T-helper 1 cell treated with Interleukin-12 subunit alpha and Interleukin-12 subunit beta and Interleukin-4 antibody, amounts not matched to agents 30 ng/mL and 1 ng/mL, for 36 hours (primary cell): ENCODE measurements around the gene SMPD4. TPM values are rescaled to one million over a fixed set of nuclear protein-coding genes. Genes with fewer than 3 reads are reported as not detected.
"Not testable (repeated sequence)": the region's sequence is repeated elsewhere in the genome, so short reads cannot be mapped to it uniquely, and the experiment has no call there.

ENCODE experiments used
- intact Hi-C: fragments of 100-400 bp; cut with micrococcal nuclease; formaldehyde crosslinking; loops from one replicate; pipeline ENCODE4 v1.15.1; 2024
- total RNA-seq: library from RNA; stranded (reverse); gene quantifications from 2 replicates; pipeline ENCODE4 v1.2.3, GENCODE V29; 2022

Gene SMPD4
- total RNA-seq, 1 donor from 2014 or later = 70.9 TPM

DNA sequence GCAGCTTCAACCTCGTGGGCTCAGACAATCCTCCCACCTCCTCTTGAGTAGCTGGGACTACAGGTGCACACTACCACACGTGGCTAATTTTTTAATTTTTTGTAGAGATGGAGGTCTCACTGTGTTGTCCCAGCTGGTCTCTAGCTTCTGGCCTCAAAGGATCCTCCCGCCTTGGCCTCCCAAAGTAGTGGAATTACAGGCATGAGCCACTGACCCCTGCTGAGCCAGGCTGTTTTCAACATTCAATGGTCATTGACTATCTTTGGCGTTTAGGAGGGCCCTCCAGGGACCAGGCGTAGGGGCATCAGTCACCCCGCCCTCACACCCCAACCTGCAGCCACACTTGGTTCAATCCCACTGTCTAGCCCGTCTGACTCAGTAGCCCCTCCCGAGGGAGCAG is 5.9 kb upstream of the SMPD4 start:
- intact Hi-C loops = no loop called here

DNA sequence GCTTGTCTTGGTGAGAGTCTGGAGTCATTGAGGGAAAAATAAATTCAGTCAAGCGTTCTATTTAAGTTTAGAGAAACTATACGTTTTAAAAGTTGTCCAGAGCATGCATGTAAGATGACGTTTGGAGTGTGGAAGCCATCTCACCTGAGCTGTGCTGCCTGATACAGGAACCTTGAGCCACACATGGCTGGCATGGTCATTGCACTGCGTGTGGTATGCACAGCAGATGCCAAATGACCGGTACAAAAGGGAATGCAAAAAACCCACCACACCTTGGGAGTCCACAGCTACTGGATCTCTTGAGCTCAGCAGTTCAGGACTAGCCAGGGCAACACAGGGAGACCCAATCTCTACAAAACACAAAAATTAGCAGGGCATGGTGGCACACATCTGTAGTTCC is 5.0 kb upstream of the SMPD4 start:
- intact Hi-C loops = no loop called here

DNA sequence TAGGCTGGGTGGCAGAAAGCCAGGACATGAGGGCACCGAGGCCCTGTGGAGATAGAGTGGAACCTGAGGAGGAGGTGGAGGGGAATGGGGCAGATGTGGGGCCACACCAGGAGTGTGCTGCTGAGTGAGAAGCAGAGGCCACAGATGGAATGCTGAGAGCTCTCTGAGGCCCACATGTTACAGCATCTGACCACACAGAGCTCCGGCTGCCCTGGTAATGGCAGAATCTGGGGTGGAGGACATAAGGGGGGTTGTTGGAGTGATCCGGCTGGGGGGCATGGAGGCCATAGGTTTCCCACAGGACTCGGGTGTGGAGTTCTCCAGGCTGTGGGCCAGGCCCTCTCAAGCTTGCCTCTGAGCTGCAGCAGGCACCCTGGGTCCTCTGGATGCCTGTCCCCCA is 4.5 kb upstream of the SMPD4 start:
- intact Hi-C loops = no loop called here

DNA sequence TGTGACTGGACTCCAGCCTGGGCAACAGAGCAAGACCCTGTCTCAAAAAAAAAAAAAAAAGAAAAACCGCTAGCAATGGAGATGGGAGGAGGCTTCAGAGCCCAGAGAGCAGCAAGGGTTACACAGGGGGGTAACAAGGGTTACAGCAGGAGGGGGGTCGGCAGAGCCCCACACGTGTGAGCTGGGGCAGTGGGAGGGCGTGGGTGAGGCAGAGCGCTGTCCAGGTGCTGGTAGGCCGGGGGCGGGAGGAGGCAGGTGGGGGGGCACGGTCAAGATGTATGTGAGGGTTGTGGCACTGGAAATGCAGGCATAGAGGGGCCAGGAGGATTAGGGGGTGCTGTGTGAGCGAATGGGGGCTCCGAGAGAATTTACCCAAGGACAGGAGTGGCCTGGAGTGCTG is 4.0 kb upstream of the SMPD4 start:
- intact Hi-C loops = no loop called here

DNA sequence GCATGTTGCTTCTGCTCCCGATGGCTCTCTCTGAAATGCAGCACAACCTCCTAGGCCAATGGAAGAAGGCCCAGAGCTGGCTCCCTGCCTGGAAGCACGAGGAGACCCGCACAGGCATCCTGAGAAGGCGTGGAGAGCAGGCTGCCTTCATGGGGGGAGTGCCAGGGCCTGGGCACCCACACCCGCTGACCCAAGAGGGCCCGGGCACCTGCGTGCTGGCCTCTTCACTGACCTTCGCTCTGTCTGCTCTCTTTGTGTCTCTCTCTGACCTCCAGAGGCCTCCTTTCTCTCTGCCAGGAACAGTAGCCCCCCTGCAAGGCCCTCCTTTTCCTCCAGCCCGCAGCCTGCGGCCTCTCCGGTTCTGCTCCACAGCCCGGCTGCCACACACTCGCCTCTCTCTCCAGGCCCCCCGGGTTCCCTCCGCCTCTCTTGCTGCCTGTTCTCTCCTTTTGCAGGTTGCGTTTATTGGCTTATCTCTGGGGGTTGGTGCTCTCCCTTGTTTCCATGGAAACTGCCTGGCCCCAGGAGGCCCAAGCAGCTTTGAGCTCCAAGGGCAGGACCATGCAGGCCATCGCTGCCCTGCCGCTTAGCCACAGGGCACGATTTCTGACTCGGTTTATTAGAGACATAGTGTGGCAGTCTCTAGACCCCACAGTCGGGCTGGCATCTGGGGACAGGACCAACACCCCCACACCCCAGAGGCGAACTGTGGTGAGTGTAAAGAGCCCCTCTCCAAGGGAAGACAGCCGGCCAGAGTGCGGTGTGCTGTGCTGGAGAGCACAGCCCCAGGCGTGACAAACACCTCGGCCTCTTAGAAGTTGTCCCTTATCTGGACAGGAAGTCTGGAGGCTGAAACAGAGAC is 2.3 kb upstream of the SMPD4 start:
- intact Hi-C loops = loop anchor here (5.0 kb wide), 5 partner anchors 174 to 1309 kb away; partner anchors contain the start of genes MZT2A, PLEKHB2 and PTPN18

DNA sequence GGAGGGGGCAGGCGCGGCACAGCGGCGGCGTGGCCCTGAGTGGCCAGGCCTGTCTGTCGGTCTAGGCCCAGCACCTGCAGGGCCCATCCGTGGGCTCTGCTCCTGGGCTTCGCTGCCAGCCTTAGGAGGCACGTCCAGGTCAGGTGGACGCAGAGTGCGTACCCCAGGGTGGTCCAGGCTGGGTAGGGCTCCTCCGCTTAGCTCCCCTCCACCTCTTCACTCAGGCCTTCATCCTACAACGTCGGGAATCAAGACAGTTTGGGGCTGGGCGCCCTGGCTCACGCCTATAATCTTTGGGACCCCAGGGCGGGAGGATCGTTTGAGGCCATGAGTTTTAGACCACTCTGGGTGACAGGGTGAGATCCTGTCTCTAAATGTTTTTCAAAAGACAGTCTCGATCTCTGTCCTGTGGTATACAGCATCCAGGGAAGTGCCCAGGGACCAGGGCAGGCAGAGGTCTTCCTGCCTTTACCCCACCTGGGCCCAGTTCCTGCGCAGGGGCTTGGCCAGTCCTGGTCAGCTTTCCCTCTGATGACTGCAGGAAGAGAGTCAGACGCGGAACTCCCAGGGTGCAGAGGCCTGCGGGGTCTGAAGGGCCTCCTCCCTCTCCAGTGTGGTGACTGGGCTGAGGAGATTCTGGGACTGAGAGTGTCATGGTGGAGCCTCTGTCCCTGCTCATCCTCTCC is 1.6 kb upstream of the SMPD4 start:
- intact Hi-C loops = loop anchor here (5.0 kb wide), 5 partner anchors 174 to 1309 kb away; partner anchors contain the start of genes MZT2A, PLEKHB2 and PTPN18

DNA sequence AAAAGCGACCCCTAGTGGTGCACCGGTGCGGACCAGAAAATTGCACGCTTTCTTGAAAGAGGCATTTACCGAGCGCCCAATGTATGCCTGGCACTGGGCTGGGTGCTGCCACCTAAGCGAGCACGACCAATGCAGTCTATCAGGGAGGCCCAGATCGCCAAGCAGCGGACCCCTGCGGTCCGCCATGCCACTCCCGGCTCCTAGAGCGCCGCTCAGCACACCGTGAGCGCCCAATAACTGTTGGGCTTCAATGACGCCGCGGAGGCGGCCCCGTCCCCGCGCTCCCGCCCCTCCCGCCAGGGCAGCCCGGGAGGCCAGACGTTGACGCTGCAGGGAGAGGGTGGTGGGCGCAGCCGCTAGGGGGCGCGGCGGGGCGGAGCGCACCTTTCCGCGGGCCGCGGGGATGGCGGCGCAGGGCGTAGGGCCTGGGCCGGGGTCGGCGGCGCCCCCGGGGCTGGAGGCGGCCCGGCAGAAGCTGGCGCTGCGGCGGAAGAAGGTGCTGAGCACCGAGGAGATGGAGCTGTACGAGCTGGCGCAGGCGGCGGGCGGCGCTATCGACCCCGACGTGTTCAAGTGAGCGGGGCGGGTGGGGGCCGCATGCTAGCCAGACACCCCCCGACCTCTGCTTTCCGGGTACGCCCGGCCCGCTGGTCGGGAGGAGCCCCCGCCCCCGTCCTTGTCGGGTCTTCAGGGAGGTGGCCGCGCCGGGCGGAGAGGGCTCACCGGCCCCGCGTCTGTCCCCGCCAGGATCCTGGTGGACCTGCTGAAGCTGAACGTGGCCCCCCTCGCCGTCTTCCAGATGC is 679 bp upstream of the SMPD4 start, which contains the start of gene MZT2B:
TSS of gene MZT2B (plus strand) at position 383 of the 803 bp plus-strand sequence. CDS start at position 404, 21 bp downstream.
- intact Hi-C loops = loop anchor here (1.0 to 5.0 kb wide), 11 partner anchors 37 to 1310 kb away; partner anchors contain the start of genes CCDC74B, IMP4, MZT2A and PLEKHB2

DNA sequence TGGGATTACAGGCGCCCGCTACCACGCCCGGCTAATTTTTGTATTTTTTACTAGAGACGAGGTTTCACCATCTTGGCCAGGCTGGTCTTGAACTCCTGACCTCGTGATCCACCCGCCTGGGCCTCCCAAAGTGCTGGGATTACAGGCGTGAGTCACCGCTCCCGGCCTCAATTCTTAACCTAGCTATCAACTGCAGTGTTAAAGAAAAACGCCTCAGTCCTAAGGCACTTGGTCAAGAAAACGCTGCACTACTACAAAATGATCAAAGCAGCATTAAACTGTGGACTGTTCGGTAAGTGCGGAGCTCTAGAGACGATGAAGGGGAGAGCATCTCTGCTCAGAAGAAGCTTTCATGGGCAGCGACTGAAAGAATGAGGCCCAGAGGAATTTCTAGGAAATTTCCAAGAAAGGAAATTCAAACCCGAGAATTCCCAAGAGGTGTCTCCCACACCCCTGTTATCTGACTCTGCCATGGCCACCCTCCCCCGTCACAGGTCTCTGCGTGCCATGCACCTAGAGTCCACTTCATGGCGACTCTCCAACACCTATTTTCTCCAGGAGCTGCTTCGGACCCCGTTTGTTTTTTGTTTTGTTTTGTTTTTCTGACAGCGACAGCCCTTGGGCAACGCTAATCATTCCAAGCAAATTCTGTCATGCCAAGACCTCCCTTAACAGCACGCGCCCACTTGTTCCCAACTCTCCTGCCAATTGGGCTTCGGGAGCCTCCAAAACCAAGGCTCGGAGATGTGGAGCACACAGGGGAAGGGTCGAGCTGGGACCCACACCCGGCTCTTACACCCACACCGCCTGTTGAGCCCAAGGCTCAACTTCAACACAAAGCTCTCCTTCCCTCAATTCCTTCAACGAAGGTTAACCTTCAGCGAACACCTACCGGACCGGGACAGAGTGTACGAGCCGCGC is 738 bp downstream of the SMPD4 start:
- intact Hi-C loops = loop anchor here (1.0 to 5.0 kb wide), 11 partner anchors 35 to 1312 kb away; partner anchors contain the start of genes CCDC74B, IMP4, MZT2A and PLEKHB2

DNA sequence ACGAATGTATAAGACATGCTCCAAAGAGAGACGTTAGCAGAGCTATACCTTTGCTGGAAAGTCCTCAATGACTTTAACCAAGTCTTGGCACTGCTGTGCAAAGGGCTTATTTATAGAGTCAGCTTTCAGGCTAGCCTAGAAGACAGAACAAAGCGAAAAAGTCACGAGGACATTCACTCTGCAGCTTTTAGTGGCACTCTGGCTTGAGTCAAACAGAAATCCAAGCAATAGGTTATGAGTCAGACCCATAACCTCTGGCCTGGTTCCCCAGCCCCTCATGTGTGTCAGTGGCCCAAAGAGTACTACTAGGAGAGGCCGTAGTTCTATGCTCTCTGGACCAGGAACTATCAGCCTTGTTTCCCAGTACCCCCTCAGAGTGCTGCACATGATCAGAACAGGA is 6.5 kb downstream of the SMPD4 start:
- intact Hi-C loops = not testable (repeated sequence)

DNA sequence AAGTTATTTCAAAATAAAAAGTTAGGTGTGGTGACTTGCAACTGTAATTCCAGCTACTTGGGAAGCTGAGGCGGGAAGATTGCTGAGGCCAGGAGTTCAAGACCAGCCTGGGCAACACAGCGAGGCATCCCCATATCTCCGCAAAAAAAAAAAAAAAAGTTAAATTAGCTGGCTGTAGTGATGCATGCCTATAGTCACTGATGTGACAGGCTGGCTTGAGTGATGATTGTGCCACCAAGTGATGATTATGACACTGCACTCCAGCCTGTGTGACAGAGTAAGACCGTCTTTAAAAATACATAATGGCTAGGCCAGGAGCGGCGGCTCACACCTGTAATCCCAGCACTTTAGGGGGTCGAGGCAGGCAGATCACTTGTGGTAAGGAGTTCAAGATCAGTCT is 11.5 kb downstream of the SMPD4 start:
- intact Hi-C loops = no loop called here

DNA sequence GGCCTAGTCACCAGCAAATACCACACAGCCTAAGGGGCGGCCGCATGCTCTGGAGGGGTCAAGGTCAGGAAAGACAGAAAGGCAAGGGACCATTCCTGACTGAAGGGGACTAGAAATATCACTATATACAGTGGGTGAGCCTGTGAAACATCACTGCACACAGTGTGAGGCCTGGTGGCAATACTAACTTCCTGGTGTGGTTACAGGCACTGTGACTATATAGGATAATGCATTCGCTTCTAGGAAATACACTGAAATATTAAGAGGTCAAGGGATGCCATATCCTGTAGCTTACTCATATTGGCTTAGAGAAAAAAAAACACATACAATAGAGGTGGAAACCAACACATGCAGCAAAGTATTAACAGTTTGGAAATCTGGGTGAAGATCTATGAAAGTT is 12.2 kb downstream of the SMPD4 start:
- intact Hi-C loops = not testable (repeated sequence)

DNA sequence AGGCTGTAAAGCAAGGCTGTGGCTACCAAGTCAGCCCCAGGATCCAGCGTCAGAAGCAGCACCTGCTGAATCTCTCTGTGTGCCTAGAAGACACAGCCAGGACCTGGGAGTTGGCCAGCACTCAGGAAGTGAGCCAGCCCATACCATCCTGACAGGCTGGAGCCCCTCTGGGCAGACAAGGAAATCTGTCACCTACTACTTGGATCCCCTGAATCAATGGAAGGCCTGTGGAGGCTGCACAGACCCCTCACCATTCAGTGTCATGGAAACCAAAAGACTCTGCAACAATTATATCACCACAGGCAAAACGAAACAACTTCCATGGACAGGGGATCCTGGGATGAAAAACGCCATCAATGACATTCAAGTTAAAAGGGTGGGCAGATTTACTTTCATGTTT is 14.8 kb downstream of the SMPD4 start:
- intact Hi-C loops = not testable (repeated sequence)

DNA sequence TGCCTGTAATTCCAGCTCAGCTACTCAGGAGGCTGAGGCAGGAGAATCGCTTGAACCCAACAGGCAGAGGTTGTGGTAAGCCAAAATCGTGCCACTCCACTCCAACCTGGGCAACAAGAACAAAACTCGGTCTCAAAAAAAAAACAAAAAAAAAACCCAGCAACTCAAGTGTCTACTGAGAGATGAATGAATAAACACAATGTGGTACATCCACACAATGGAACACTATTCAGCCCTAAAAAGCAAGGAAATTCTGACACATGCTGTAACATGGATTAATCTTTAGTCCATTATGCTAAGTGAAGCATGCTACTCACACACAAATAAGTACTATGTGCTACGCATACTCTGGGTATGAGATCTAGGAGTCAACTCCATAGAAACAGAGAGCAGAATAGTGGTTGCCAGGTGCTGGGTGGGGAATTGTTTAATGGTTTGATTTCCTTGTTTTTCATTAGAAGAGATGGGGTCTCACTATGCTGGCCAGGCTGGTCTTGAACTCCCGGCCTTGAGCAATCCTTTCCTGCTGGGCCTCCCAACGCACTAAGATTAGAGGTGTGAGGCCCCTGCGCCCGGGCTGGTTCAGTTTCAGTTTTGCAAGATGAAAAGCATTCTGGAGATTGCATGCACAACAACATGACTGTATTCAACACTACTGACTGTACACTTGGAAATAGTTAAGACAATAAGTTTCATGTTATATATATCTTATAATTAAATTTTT is 15.9 kb downstream of the SMPD4 start:
- intact Hi-C loops = no loop called here

DNA sequence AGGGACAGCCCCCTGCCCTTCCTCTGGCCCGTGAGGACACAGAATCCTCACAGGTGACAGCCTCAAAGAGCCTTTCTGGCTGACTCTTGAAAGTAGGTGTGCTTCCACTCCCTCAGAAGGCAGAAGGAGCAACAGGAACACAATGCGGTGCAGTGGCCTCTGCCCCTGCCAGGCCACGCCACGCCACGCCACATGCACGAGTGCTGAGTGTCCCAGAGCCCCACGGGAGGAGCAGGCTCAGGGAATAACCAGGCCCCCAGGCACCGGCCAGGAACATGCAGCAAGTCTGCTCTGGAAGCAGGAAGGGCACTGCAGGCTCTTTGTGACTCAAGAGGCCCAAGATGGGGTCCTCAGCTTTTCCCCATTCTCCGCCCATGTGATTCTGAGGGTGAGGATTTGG is 18.4 kb downstream of the SMPD4 start:
- intact Hi-C loops = no loop called here

DNA sequence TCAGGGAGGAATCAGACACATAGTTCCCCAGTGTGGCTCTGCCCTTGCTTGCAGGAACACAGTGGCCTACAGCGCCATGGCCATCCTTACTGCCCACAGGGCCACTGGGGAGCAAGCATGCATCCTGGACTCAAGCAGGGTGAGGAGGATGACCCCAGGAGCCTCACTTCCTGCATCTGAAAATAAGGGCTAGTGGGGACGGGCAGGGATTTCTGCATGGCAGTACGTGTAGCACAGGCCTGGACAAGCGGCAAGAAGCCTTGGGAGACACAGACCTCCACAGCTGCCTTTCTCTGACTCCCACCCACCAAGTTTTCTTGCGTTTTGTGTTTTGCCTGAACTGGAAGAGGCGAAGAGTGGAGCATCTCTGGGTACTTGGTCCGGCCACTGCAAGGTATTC is 18.9 kb downstream of the SMPD4 start:
- intact Hi-C loops = not testable (repeated sequence)

DNA sequence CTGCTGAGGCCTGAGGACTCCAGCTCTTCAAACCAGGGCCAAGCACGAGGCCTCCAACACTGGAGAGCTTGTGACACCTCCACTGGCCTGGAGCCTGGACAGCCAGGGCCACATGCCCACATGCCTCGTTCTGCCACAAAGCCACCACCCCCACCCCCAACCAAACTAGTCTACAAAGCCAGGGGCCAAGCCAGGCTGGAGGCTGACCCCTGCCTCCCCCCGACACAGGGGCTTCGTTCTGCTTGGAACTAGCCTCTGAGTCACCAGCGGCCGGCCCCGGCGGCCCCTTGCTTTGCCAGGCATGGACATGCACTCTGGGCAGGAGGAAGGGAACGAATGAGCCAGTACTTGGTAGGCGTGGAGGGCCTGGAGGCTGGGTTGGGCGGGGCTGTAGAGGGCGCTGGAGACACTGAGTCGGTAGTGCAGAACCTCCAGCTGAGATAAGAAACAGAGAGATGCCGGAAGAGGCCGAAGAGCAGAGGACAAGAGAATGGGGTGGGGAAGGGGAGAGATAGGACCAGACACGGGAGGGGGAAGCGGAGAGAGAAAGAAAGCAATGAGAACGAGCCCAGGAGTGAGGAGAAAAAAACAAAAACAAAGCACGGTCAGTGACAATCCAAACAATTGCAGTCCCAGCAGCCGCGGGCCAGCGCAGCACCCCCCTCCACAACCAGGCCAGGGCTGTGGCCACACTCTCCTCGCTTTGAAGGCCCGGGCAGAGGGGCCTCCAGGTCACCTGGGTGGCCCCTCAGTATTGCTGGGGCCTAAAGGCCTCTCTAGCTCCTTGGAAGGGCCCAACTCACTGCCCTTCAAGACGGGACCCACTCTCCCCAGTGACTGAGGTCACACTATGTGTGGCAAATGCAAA is 20.3 kb downstream of the SMPD4 start:
- intact Hi-C loops = not testable (repeated sequence)

DNA sequence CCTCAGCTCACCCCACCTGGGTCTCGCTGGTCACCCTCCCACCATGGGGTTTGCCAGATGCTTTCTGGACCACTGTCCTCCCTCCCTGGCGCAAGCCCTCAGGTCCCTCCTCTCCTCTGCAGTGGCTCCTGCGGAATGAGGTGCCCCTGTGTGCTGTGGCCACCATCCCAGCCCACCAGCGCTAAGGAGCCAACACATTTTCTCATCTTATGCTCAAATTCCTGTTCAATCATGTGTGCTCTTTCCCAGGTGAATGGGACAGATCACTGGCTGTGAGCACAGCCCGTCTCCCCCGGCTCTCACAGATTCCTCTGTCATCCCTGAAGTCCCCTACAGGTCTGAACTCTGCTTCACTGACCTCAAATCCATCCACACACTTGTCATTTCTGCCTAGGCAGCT is 21.3 kb downstream of the SMPD4 start:
- intact Hi-C loops = no loop called here

DNA sequence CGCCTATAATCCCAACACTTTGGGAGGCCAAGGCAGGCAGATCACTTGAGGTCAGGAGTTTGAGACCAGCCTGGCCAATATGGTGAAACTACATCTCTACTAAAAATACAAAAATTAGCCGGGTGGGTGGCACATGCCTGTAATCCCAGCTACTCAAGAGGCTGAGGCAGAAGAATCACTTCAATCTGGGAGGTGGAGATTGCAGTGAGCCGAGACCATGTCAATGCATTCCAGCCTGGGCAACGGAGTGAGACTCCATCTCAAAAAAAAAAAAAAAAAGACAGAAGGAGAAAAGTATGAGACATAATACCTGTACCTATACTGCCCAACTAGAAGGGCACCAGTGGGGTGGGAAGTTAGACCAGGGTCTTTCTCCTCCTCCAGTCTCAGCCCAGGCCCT is 22.0 kb downstream of the SMPD4 start:
- intact Hi-C loops = not testable (repeated sequence)

DNA sequence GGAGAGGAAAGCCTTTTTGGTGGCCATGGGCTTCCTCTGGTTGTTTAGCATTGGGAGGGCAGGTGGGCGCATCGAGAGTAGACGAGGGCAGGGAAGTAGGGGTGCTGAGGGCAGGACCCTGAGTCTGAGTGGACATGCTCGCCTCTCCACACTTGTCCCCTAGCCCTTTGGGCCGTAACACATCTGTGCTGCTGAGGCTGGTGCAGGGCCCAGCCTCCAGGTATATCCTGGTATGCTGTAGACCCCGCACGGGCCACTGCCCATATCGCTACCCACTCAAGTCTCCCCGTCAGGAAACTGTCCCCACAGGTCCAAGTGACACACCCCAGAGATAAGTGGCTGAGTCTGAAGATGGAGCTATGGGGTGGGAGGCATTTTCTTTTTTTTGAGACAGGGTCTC is 22.8 kb downstream of the SMPD4 start:
- intact Hi-C loops = no loop called here
